DOHH2 (cell line): ENCODE measurements around the gene RPA1.

Experiments used
- EZH2phosphoT487 ChIP-seq: fragments of 200-600 bp; sonication (generic); IDR thresholded peaks from 2 replicates; pipeline ENCODE4 v1.6.1; 2017; ENCODE audit warnings: borderline replicate concordance, mild to moderate bottlenecking, antibody characterized with exemption, low read length, moderate library complexity, mixed read lengths
- TF ChIP-seq, protein P1 (sequence below): fragments of 200-600 bp; sonication (generic); IDR thresholded peaks from one replicate; pipeline ENCODE4 v1.5.1; 2014; ENCODE audit warnings: antibody characterized with exemption, mild to moderate bottlenecking, low read depth, low read length; ENCODE audit not compliant: poor library complexity, severe bottlenecking

DNA sequence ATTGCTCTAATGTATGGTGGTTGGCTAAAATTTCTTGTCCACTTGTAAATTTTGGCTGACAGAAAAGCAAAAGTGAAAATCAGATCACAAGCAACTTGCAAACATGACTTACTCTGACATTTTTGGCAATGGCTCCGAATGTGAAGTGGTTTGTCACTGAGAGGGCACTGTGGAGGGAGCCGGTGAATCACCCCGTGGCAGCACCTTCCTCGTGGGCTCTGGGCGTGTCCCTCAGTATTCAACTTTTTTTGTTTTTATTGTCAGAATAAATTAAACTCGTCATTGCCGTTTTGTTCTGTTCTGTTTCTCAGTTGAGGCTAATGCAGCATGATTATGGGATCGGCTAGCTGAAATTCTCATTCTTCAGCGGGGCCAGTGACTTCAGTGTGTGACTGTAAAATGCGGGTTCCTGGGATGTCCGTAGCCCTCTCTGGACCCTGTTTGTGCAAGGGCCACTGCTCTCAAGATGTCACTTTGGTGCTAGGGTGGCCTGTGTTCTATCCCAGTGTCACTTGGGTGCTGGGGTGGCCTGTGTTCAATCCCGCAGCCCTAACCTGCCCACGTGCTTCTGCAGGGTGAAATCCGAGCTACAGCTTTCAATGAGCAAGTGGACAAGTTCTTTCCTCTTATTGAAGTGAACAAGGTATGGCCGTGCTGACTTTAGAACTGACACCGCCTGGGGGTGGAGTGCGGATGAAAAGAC, 48.8 kb downstream of the RPA1 start:
- TF ChIP-seq, protein P1, sequence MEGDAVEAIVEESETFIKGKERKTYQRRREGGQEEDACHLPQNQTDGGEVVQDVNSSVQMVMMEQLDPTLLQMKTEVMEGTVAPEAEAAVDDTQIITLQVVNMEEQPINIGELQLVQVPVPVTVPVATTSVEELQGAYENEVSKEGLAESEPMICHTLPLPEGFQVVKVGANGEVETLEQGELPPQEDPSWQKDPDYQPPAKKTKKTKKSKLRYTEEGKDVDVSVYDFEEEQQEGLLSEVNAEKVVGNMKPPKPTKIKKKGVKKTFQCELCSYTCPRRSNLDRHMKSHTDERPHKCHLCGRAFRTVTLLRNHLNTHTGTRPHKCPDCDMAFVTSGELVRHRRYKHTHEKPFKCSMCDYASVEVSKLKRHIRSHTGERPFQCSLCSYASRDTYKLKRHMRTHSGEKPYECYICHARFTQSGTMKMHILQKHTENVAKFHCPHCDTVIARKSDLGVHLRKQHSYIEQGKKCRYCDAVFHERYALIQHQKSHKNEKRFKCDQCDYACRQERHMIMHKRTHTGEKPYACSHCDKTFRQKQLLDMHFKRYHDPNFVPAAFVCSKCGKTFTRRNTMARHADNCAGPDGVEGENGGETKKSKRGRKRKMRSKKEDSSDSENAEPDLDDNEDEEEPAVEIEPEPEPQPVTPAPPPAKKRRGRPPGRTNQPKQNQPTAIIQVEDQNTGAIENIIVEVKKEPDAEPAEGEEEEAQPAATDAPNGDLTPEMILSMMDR, result no peak
- TF ChIP-seq EZH2phosphoT487, result no peak
